ENCODE measurements around the gene ARHGDIA.
A peak's percentile ranks its signal among the peaks of the same experiment; 100 is the strongest.

Gene ARHGDIA

GRCh38 chr17:81821603-81822311 is 49.4 kb downstream of the ARHGDIA start:
- in situ Hi-C loops (cut with MboI; ENCODE audit: low pct_unique_long_range_greater_than_20kb, low sequenced_read_pairs, unreplicated experiment): no loop called here
- no peak for DNase-seq (ENCODE audit: low spot score)
- peak; percentile 4 for TF ChIP-seq CTCF (IDR thresholded peaks at IDR 0.05; ENCODE audit: extremely low read depth, insufficient read depth, missing control alignments)

GRCh38 chr17:81821147-81821546 is 50.0 kb downstream of the ARHGDIA start:
- TF ChIP-seq CTCF (IDR thresholded peaks at IDR 0.05; ENCODE audit: extremely low read depth, insufficient read depth, missing control alignments): no peak
- no peak for DNase-seq (ENCODE audit: low spot score)
- in situ Hi-C loops (cut with MboI; ENCODE audit: low pct_unique_long_range_greater_than_20kb, low sequenced_read_pairs, unreplicated experiment): no loop called here

- DNase-seq (ENCODE audit: low spot score): no peak
- no peak for TF ChIP-seq CTCF (IDR thresholded peaks at IDR 0.05; ENCODE audit: extremely low read depth, insufficient read depth, missing control alignments)
- in situ Hi-C loops (cut with MboI; ENCODE audit: low pct_unique_long_range_greater_than_20kb, low sequenced_read_pairs, unreplicated experiment): no loop called here
Observed at GRCh38 chr17:81819708-81820107, 51.4 kb downstream of the ARHGDIA start.

- DNase-seq (ENCODE audit: low spot score): no peak
- in situ Hi-C loops (cut with MboI; ENCODE audit: low pct_unique_long_range_greater_than_20kb, low sequenced_read_pairs, unreplicated experiment): no loop called here
- no peak for TF ChIP-seq CTCF (IDR thresholded peaks at IDR 0.05; ENCODE audit: extremely low read depth, insufficient read depth, missing control alignments)
Observed at GRCh38 chr17:81817758-81818147, 53.4 kb downstream of the ARHGDIA start.

Measured in GM13977 (cell line).